Type B pancreatic cell (in vitro differentiated cells): ENCODE results near the gene MAPK8IP2. TPM values are rescaled to one million over a fixed set of nuclear protein-coding genes. Genes with fewer than 3 reads are reported as not detected.

Experiments used
- DNase-seq: peaks from one replicate; pipeline ENCODE4 v3.0.0; 2021; ENCODE audit warnings: mixed read lengths; ENCODE audit not compliant: unreplicated experiment; ENCODE audit errors: extremely low spot score
- H3K27ac Mint-ChIP-seq: 2 replicates; pipeline ENCODE4 v1.8.0; 2021; ENCODE audit warnings: mild to moderate bottlenecking, mixed read lengths
- H3K27me3 Mint-ChIP-seq: 2 replicates; pipeline ENCODE4 v1.8.0; 2021; ENCODE audit warnings: mixed read lengths
- H3K36me3 Mint-ChIP-seq: 2 replicates; pipeline ENCODE4 v1.8.0; 2021; ENCODE audit warnings: mixed read lengths
- H3K4me1 Mint-ChIP-seq: one replicate; pipeline ENCODE4 v1.8.0; 2021; ENCODE audit warnings: mixed read lengths; ENCODE audit not compliant: unreplicated experiment
- H3K4me3 Mint-ChIP-seq: 2 replicates; pipeline ENCODE4 v1.8.0; 2021; ENCODE audit warnings: mild to moderate bottlenecking, mixed read lengths
- H3K9me3 Mint-ChIP-seq: 2 replicates; pipeline ENCODE4 v1.8.0; 2021; ENCODE audit warnings: mixed read lengths
- CTCF ChIP-seq: fragments of 200-600 bp; sonication (generic); conservative IDR thresholded peaks from 2 replicates; pipeline ENCODE4 v1.5.0; 2021; ENCODE audit warnings: antibody characterized with exemption, mild to moderate bottlenecking
- total RNA-seq: library from RNA; stranded (reverse); gene quantifications from 2 replicates; pipeline ENCODE4 v1.2.1, GENCODE V29; 2021; ENCODE audit warnings: low replicate concordance

Gene MAPK8IP2
- total RNA-seq, 1 donor from 2014 or later = 16.5 TPM

GRCh38 chr22:50571264-50572175 lies 29.1 kb upstream of the MAPK8IP2 start:
- Mint-ChIP-seq H3K27me3 (no peaks in the 10 kb centered on the region), H3K9me3 (no peaks in the 10 kb centered on the region), H3K36me3 (peaks cover 3% of the 10 kb centered on the region), H3K4me1 (no peaks in the 10 kb centered on the region), H3K4me3 (no peak overlapping the region), H3K27ac (no peak overlapping the region)
- no peak for TF ChIP-seq CTCF
- DNase-seq = no peak

- no peak overlapping the region for H3K4me3 Mint-ChIP-seq
- H3K4me1 Mint-ChIP-seq = no peaks in the 10 kb centered on the region
- H3K36me3 Mint-ChIP-seq = peaks cover 3% of the 10 kb centered on the region
- TF ChIP-seq CTCF = no peak
- no peaks in the 10 kb centered on the region for H3K9me3 Mint-ChIP-seq
- H3K27ac Mint-ChIP-seq = no peak overlapping the region
- no peak for DNase-seq
- H3K27me3 Mint-ChIP-seq = no peaks in the 10 kb centered on the region
These were observed 27.6 kb upstream of the MAPK8IP2 start for GRCh38 chr22:50572965-50573364.

GRCh38 chr22:50573491-50574382 lies 26.9 kb upstream of the MAPK8IP2 start:
- Mint-ChIP-seq H3K9me3 (no peaks in the 10 kb centered on the region), H3K4me1 (no peaks in the 10 kb centered on the region), H3K27ac (no peak overlapping the region), H3K27me3 (no peaks in the 10 kb centered on the region), H3K4me3 (no peak overlapping the region), H3K36me3 (peaks cover 3% of the 10 kb centered on the region)
- DNase-seq = no peak
- TF ChIP-seq CTCF = no peak

GRCh38 chr22:50574383-50574755 lies 26.2 kb upstream of the MAPK8IP2 start:
- no peak for DNase-seq
- Mint-ChIP-seq H3K4me1 (no peaks in the 10 kb centered on the region), H3K4me3 (no peak overlapping the region), H3K27me3 (no peaks in the 10 kb centered on the region), H3K9me3 (no peaks in the 10 kb centered on the region), H3K27ac (no peak overlapping the region), H3K36me3 (peaks cover 2% of the 10 kb centered on the region)
- TF ChIP-seq CTCF = no peak

- Mint-ChIP-seq H3K27ac (no peak overlapping the region), H3K4me3 (no peak overlapping the region), H3K4me1 (no peaks in the 10 kb centered on the region), H3K36me3 (peaks cover 3% of the 10 kb centered on the region), H3K9me3 (no peaks in the 10 kb centered on the region), H3K27me3 (no peaks in the 10 kb centered on the region)
- no peak for TF ChIP-seq CTCF
- no peak for DNase-seq
These were observed 25.1 kb upstream of the MAPK8IP2 start for GRCh38 chr22:50575426-50575941.
